SK-N-SH (cell line): ENCODE measurements around the gene NEUROG3. TPM values are rescaled to one million over a fixed set of nuclear protein-coding genes. Genes with fewer than 3 reads are reported as not detected.

Experiments used
- CTCF ChIA-PET: fragments of 300-600, 350-600 bp; formaldehyde crosslinking; extraction: SDS; loops from one replicate; lab custom pipeline; 2021; lab: Yijun Ruan, JAX
- POLR2A ChIA-PET: fragments of 350-600 bp; sonication (Branson Sonifier 250); formaldehyde crosslinking; extraction: SDS; loops from one replicate; lab custom pipeline; 2020; ENCODE audit warnings: antibody characterized with exemption, inconsistent platforms; lab: Yijun Ruan, JAX
- DNase-seq: peaks from one replicate; pipeline ENCODE4 v3.0.0; 2012
- H2AFZ ChIP-seq: fragments of 200-600 bp; sonication (generic); 2 replicates; pipeline ENCODE4 v1.8.1; 2016; ENCODE audit warnings: antibody characterized with exemption, mild to moderate bottlenecking, low read depth
- H3F3A ChIP-seq: fragments of 200-600 bp; sonication (generic); replicated peaks from 2 replicates; pipeline ENCODE3; 2016; ENCODE audit warnings: antibody characterized with exemption, mild to moderate bottlenecking; ENCODE audit not compliant: insufficient read depth
- H3K27ac ChIP-seq, 2 experiments: fragments of 200-500 bp in 1 of 2; fragments of 200-600 bp in 1 of 2; sonication (Bioruptor generic) in 1 of 2; sonication (generic), shearing (Covaris generic) in 1 of 2; 2 replicates each; pipeline versions ENCODE4 v1.5.1 to v1.6.1; 2014 to 2016; ENCODE audit warnings: low read depth in 2 of 2, inconsistent platforms in 1 of 2, low read length in 1 of 2, mild to moderate bottlenecking in 1 of 2, mixed read lengths in 1 of 2
- H3K27me3 ChIP-seq: fragments of 200-600 bp; sonication (generic), shearing (Covaris generic); 2 replicates; pipeline ENCODE4 v1.6.1; 2016; ENCODE audit warnings: mixed run types; ENCODE audit not compliant: insufficient read depth
- H3K36me3 ChIP-seq, 2 experiments: fragments of 200-500 bp in 1 of 2; fragments of 200-600 bp in 1 of 2; sonication (Bioruptor generic) in 1 of 2; sonication (generic) in 1 of 2; replicated peaks in 1 of 2; 2 replicates each; pipeline versions ENCODE3 to v1.5.1; 2014 to 2016; ENCODE audit warnings: low read length in 1 of 2, mild to moderate bottlenecking in 1 of 2; ENCODE audit not compliant: insufficient read depth in 2 of 2, control insufficient read depth in 1 of 2
- H3K4me1 ChIP-seq, 2 experiments: fragments of 200-500 bp in 1 of 2; fragments of 200-600 bp in 1 of 2; sonication (Bioruptor generic) in 1 of 2; sonication (generic), shearing (Covaris generic) in 1 of 2; 2 replicates each; pipeline versions ENCODE4 v1.5.1 to v1.6.1; 2014 to 2016; ENCODE audit warnings: low read depth in 1 of 2, low read length in 1 of 2, mixed run types in 1 of 2; ENCODE audit not compliant: insufficient read depth in 2 of 2, control insufficient read depth in 1 of 2
- H3K4me2 ChIP-seq: fragments of 200-600 bp; sonication (generic), shearing (Covaris generic); 2 replicates; pipeline ENCODE4 v1.6.1; 2017; ENCODE audit warnings: mixed run types
- H3K4me3 ChIP-seq, 2 experiments: fragments of 200-500 bp in 1 of 2; fragments of 200-600 bp in 1 of 2; sonication (Bioruptor generic) in 1 of 2; sonication (generic), shearing (Covaris generic) in 1 of 2; 2 replicates each; pipeline versions ENCODE4 v1.5.1 to v1.8.1; 2014 to 2016; ENCODE audit warnings: low read depth in 2 of 2, inconsistent platforms in 1 of 2, low read length in 1 of 2, mild to moderate bottlenecking in 1 of 2, mixed read lengths in 1 of 2, moderate library complexity in 1 of 2
- H3K79me2 ChIP-seq: fragments of 200-600 bp; sonication (generic); 2 replicates; pipeline ENCODE4 v1.8.1; 2017; ENCODE audit warnings: mild to moderate bottlenecking; ENCODE audit not compliant: insufficient read depth
- H3K9ac ChIP-seq: fragments of 200-600 bp; sonication (generic); 2 replicates; pipeline ENCODE4 v1.6.1; 2017; ENCODE audit warnings: mixed run types
- H3K9me2 ChIP-seq: fragments of 200-600 bp; sonication (generic); 2 replicates; pipeline ENCODE4 v1.6.1; 2017; ENCODE audit warnings: mixed run types
- H3K9me3 ChIP-seq: fragments of 200-600 bp; sonication (generic); 2 replicates; pipeline ENCODE4 v1.6.1; 2017; ENCODE audit warnings: mixed run types, mild to moderate bottlenecking, moderate library complexity
- H4K20me1 ChIP-seq: fragments of 200-600 bp; sonication (generic); 2 replicates; pipeline ENCODE4 v1.6.1; 2017; ENCODE audit warnings: mild to moderate bottlenecking, mixed run types; ENCODE audit not compliant: insufficient read depth
- ELF1 ChIP-seq: IDR thresholded peaks from 2 replicates; pipeline ENCODE4 v1.4.0; 2012
- EP300 ChIP-seq, 2 experiments: IDR thresholded peaks; 2 replicates each; pipeline versions ENCODE4 v1.4.0 to v1.6.1; 2012; ENCODE audit warnings: borderline replicate concordance in 1 of 2, low read depth in 1 of 2, low read length in 1 of 2
- FOSL2 ChIP-seq: IDR thresholded peaks from 2 replicates; pipeline ENCODE4 v1.4.0; 2012; ENCODE audit warnings: low read depth, mild to moderate bottlenecking, moderate library complexity, borderline replicate concordance
- GABPA ChIP-seq: IDR thresholded peaks from 2 replicates; pipeline ENCODE4 v1.4.0; 2012; ENCODE audit warnings: low read depth, mild to moderate bottlenecking
- JUND ChIP-seq: IDR thresholded peaks from 2 replicates; pipeline ENCODE4 v1.4.0; 2012
- NFIC ChIP-seq: IDR thresholded peaks from 2 replicates; pipeline ENCODE4 v1.4.0; 2012; ENCODE audit warnings: borderline replicate concordance
- POLR2AphosphoS5 ChIP-seq: IDR thresholded peaks from 2 replicates; pipeline ENCODE4 v1.6.1; 2012; ENCODE audit warnings: low read depth, low read length
- RAD21 ChIP-seq: IDR thresholded peaks from 2 replicates; pipeline ENCODE4 v1.6.1; 2012; ENCODE audit warnings: mild to moderate bottlenecking, low read length
- REST ChIP-seq: IDR thresholded peaks from 2 replicates; pipeline ENCODE4 v1.6.1; 2012; ENCODE audit warnings: mild to moderate bottlenecking, low read depth, low read length, moderate library complexity
- RXRA ChIP-seq: IDR thresholded peaks from 2 replicates; pipeline ENCODE4 v1.4.0; 2012; ENCODE audit warnings: low read depth, mild to moderate bottlenecking, borderline replicate concordance
- SIN3A ChIP-seq: IDR thresholded peaks from 2 replicates; pipeline ENCODE4 v1.6.1; 2012; ENCODE audit warnings: low read depth, mild to moderate bottlenecking, low read length, moderate library complexity, borderline replicate concordance
- SMC3 ChIP-seq: IDR thresholded peaks from 2 replicates; pipeline ENCODE4 v1.6.1; 2012; ENCODE audit warnings: low read depth, low read length, improper control_type of control experiment
- TEAD4 ChIP-seq: IDR thresholded peaks from 2 replicates; pipeline ENCODE4 v1.4.0; 2012; ENCODE audit warnings: mild to moderate bottlenecking, borderline replicate concordance; ENCODE audit not compliant: insufficient read depth
- USF1 ChIP-seq: IDR thresholded peaks from 2 replicates; pipeline ENCODE4 v1.4.0; 2012; ENCODE audit warnings: low read depth, borderline replicate concordance
- USF2 ChIP-seq: fragments of 150-350 bp; IDR thresholded peaks from 2 replicates; pipeline ENCODE4 v1.6.1; 2017; ENCODE audit warnings: antibody characterized with exemption, low read length, low read depth, borderline replicate concordance
- YY1 ChIP-seq: IDR thresholded peaks from 2 replicates; pipeline ENCODE4 v1.4.0; 2012; ENCODE audit warnings: low read depth, mild to moderate bottlenecking
- WGBS: methylation state at CpG from one replicate; pipeline ENCODE4 v1.1.6; 2017; ENCODE audit warnings: low lambda C conversion rate; 5-methylcytosine and 5-hydroxymethylcytosine counted together
- polyA plus RNA-seq, 3 experiments: library from polyadenylated mRNA; depleted of rRNA; stranded (reverse); fragments of >200 nt; gene quantifications; 2 replicates each; pipeline ENCODE4 v1.2.3, GENCODE V29; 2012
- TF ChIP-seq, protein P1 (sequence below): fragments of 150-350 bp; IDR thresholded peaks from 2 replicates; pipeline ENCODE4 v1.6.1; 2016; ENCODE audit warnings: mild to moderate bottlenecking, low read depth, low read length
- TF ChIP-seq, protein P2 (sequence below): IDR thresholded peaks from 2 replicates; pipeline ENCODE4 v1.4.0; 2012; ENCODE audit warnings: low read depth, borderline replicate concordance

The NEUROG3 gene
- polyA plus RNA-seq, 1 of the 3 experiments (the other 2 are of a cell fraction), result not detected

DNA sequence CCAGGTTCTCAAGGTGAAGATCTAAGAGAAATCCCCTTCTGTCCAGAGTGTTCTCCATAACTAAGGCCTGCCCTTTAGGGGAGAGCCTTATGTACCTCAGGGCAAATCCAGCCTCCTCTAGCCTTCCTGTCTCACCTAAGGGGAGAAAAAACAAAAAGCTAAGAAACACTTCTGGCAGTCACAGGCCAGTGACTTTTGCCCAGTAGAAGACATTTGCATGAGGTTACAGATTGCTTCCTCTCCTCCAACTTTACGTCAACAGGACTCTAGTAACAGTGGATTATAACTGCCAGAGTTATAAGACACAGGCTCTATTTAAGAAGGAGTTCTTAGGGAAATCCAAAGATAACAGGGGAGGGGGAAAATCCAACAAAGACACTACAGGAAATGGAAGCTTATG lies 40.9 kb upstream of the NEUROG3 start:
- TF ChIP-seq, protein P1, sequence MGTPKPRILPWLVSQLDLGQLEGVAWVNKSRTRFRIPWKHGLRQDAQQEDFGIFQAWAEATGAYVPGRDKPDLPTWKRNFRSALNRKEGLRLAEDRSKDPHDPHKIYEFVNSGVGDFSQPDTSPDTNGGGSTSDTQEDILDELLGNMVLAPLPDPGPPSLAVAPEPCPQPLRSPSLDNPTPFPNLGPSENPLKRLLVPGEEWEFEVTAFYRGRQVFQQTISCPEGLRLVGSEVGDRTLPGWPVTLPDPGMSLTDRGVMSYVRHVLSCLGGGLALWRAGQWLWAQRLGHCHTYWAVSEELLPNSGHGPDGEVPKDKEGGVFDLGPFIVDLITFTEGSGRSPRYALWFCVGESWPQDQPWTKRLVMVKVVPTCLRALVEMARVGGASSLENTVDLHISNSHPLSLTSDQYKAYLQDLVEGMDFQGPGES, result no peak
- TF ChIP-seq TEAD4, result no peak
- TF ChIP-seq YY1, result no peak
- no peak for TF ChIP-seq JUND
- TF ChIP-seq, protein P2, sequence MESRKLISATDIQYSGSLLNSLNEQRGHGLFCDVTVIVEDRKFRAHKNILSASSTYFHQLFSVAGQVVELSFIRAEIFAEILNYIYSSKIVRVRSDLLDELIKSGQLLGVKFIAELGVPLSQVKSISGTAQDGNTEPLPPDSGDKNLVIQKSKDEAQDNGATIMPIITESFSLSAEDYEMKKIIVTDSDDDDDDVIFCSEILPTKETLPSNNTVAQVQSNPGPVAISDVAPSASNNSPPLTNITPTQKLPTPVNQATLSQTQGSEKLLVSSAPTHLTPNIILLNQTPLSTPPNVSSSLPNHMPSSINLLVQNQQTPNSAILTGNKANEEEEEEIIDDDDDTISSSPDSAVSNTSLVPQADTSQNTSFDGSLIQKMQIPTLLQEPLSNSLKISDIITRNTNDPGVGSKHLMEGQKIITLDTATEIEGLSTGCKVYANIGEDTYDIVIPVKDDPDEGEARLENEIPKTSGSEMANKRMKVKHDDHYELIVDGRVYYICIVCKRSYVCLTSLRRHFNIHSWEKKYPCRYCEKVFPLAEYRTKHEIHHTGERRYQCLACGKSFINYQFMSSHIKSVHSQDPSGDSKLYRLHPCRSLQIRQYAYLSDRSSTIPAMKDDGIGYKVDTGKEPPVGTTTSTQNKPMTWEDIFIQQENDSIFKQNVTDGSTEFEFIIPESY, result no peak
- TF ChIP-seq SMC3, result no peak
- no peak for TF ChIP-seq RXRA
- TF ChIP-seq POLR2AphosphoS5, result no peak
- TF ChIP-seq USF1, result no peak
- no peak for TF ChIP-seq NFIC
- TF ChIP-seq FOSL2, result no peak
- TF ChIP-seq GABPA, result no peak
- H3K27me3 ChIP-seq, result peaks cover 14% of the 10 kb centered on the region; the same call in 1 of the 2 replicates
- H3K36me3 ChIP-seq, result no peaks in the 10 kb centered on the region
- H2AFZ ChIP-seq, result no peak overlapping the region
- no peaks in the 10 kb centered on the region for H3K9me2 ChIP-seq
- no peaks in the 10 kb centered on the region for H4K20me1 ChIP-seq
- H3K79me2 ChIP-seq, result no peaks in the 10 kb centered on the region
- H3K4me1 ChIP-seq, result no peaks in the 10 kb centered on the region
- WGBS, result 53% methylated on average over 1 of the region's 1 CpG
- H3K4me2 ChIP-seq, result no peak overlapping the region
- CTCF ChIA-PET, result interaction anchor here (1.1 to 2.5 kb wide), 7 partner anchors 13 to 186 kb away, joined by 3 to 15 read pairs (median 4); partner anchors contain the start of gene FAM241B
- no peak overlapping the region for H3K9ac ChIP-seq
- no peak for DNase-seq
- H3K9me3 ChIP-seq, result no peaks in the 10 kb centered on the region
- no peak overlapping the region for H3K4me3 ChIP-seq
- no peak overlapping the region for H3K27ac ChIP-seq
- no peaks in the 10 kb centered on the region for H3F3A ChIP-seq
- POLR2A ChIA-PET, result no interaction called here

- H3K4me2 ChIP-seq, result no peak overlapping the region
- H3K9me3 ChIP-seq, result no peaks in the 10 kb centered on the region
- H3K27ac ChIP-seq, result no peak overlapping the region
- peaks cover 13% of the 10 kb centered on the region; the same call in 1 of the 2 replicates for H3K27me3 ChIP-seq
- DNase-seq, result no peak
- H2AFZ ChIP-seq, result no peak overlapping the region
- ChIA-PET CTCF (interaction anchor here (1.2 to 2.5 kb wide), 5 partner anchors 18 to 163 kb away, joined by 3 to 15 read pairs (median 8); partner anchors contain the start of gene FAM241B), POLR2A (no interaction called here)
- H3K9ac ChIP-seq, result no peak overlapping the region
- no peaks in the 10 kb centered on the region for H3F3A ChIP-seq
- no peaks in the 10 kb centered on the region for H4K20me1 ChIP-seq
- no peaks in the 10 kb centered on the region for H3K79me2 ChIP-seq
- no peaks in the 10 kb centered on the region for H3K36me3 ChIP-seq
- H3K9me2 ChIP-seq, result no peaks in the 10 kb centered on the region
- H3K4me1 ChIP-seq, result no peaks in the 10 kb centered on the region
- no peak overlapping the region for H3K4me3 ChIP-seq
- no peak for TF ChIP-seq EP300 (IDR thresholded peaks at IDR 0.05; ENCODE audit: borderline replicate concordance in 1 of 2, low read depth in 1 of 2, low read length in 1 of 2)
- no peak for TF ChIP-seq FOSL2
- TF ChIP-seq REST, result no peak
- TF ChIP-seq USF2, result no peak
- no peak for TF ChIP-seq ELF1
- TF ChIP-seq YY1, result no peak
- no peak for TF ChIP-seq SIN3A
- TF ChIP-seq RAD21, result no peak
- no peak for TF ChIP-seq JUND
- TF ChIP-seq GABPA, result no peak
Observed at GRCh38 chr10:69612760-69613159, 39.5 kb upstream of the NEUROG3 start.
